GM12865 (cell line): ENCODE data around the gene POLR2H.

ENCODE experiments used
- DNase-seq: peaks from one replicate; pipeline ENCODE4 v3.0.0; 2010; ENCODE audit warnings: low read depth
- H3K4me3 ChIP-seq: 2 replicates; pipeline ENCODE4 v1.5.1; 2011; ENCODE audit warnings: mild to moderate bottlenecking, low read depth, low read length, control low read depth
- CTCF ChIP-seq: IDR thresholded peaks from 2 replicates; pipeline ENCODE4 v1.5.1; 2011; ENCODE audit warnings: low read length, control low read depth, low read depth, inconsistent platforms; ENCODE audit not compliant: insufficient read depth; ENCODE audit errors: missing control alignments

POLR2H gene

GRCh38 chr3:184378651-184379357, 17.3 kb downstream of the POLR2H start:
- no peak overlapping the region for H3K4me3 ChIP-seq
- no peak for DNase-seq
- no peak for TF ChIP-seq CTCF

- DNase-seq = no peak
- TF ChIP-seq CTCF = no peak
- H3K4me3 ChIP-seq = no peak within 1 kb of the TSS
Observed at GRCh38 chr3:184379358-184380184, 18.1 kb downstream of the POLR2H start, which contains the start of gene CHRD. Gene CHRD (plus strand): TSS chr3:184380054. CDS start chr3:184380319, 265 bp downstream.

GRCh38 chr3:184380185-184380626, 18.7 kb downstream of the POLR2H start:
- no peak for TF ChIP-seq CTCF
- no peak for DNase-seq
- H3K4me3 ChIP-seq = no peak overlapping the region

GRCh38 chr3:184380627-184381260, 19.2 kb downstream of the POLR2H start:
- no peak overlapping the region for H3K4me3 ChIP-seq
- no peak for TF ChIP-seq CTCF
- no peak for DNase-seq

- no peak for TF ChIP-seq CTCF
- DNase-seq = no peak
- no peak overlapping the region for H3K4me3 ChIP-seq
Observed at GRCh38 chr3:184381261-184382224, 20.0 kb downstream of the POLR2H start.
